WERI-Rb-1 (cell line): Measurements from ENCODE around the gene CEACAM6.

ENCODE experiments used
- DNase-seq: peaks from one replicate; pipeline ENCODE4 v3.0.0-alpha.2; 2020
- H3K27ac ChIP-seq: fragments of 250-450 bp; sonication (Bioruptor Pico); 2 replicates; pipeline ENCODE4 v1.5.1; 2020; ENCODE audit warnings: mild to moderate bottlenecking, moderate library complexity
- H3K27me3 ChIP-seq: fragments of 250-450 bp; sonication (Bioruptor Pico); 2 replicates; pipeline ENCODE4 v1.5.1; 2021; ENCODE audit warnings: mild to moderate bottlenecking, low read depth, moderate library complexity; ENCODE audit not compliant: insufficient read depth, severe bottlenecking
- H3K36me3 ChIP-seq: fragments of 250-450 bp; sonication (Bioruptor Pico); 2 replicates; pipeline ENCODE4 v1.5.1; 2020; ENCODE audit warnings: mild to moderate bottlenecking, moderate library complexity
- H3K4me3 ChIP-seq: 2 replicates; pipeline ENCODE4 v1.5.1; 2011; ENCODE audit warnings: low read depth, mild to moderate bottlenecking, control low read depth, low read length
- H3K9me3 ChIP-seq: fragments of 250-450 bp; sonication (Bioruptor Pico); 2 replicates; pipeline ENCODE4 v1.5.1; 2021; ENCODE audit warnings: mild to moderate bottlenecking, moderate library complexity; ENCODE audit not compliant: severe bottlenecking
- TF ChIP-seq, protein P1 (sequence below): IDR thresholded peaks from 2 replicates; pipeline ENCODE4 v1.5.1; 2011; ENCODE audit warnings: low read depth, mild to moderate bottlenecking, control low read depth, inconsistent platforms, low read length

Gene CEACAM6

DNA sequence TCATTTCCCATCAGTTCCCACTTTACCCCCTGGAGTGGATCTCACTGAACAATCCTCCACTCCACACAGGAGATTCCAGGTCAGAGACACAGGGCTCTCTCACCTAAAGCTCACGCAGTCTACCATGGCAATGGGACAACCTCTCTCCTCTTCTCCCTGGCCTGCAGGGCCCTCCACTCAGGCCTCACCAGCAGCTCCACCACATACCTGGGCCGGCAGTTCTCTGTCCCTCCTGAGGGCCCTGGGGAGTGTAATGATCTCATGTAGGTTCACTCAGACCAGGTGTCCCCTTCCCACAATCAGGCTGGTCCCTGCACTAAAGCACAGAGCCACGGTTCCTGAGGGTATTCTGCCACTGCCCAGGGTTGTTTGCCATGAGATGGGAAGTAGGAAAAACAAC is 56.7 kb downstream of the CEACAM6 start:
- H3K27ac ChIP-seq, result no peak overlapping the region
- no peak overlapping the region for H3K4me3 ChIP-seq
- no peaks in the 10 kb centered on the region for H3K36me3 ChIP-seq
- no peaks in the 10 kb centered on the region for H3K27me3 ChIP-seq
- TF ChIP-seq, protein P1, sequence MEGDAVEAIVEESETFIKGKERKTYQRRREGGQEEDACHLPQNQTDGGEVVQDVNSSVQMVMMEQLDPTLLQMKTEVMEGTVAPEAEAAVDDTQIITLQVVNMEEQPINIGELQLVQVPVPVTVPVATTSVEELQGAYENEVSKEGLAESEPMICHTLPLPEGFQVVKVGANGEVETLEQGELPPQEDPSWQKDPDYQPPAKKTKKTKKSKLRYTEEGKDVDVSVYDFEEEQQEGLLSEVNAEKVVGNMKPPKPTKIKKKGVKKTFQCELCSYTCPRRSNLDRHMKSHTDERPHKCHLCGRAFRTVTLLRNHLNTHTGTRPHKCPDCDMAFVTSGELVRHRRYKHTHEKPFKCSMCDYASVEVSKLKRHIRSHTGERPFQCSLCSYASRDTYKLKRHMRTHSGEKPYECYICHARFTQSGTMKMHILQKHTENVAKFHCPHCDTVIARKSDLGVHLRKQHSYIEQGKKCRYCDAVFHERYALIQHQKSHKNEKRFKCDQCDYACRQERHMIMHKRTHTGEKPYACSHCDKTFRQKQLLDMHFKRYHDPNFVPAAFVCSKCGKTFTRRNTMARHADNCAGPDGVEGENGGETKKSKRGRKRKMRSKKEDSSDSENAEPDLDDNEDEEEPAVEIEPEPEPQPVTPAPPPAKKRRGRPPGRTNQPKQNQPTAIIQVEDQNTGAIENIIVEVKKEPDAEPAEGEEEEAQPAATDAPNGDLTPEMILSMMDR, result no peak
- H3K9me3 ChIP-seq, result no peaks in the 10 kb centered on the region
- DNase-seq, result no peak

DNA sequence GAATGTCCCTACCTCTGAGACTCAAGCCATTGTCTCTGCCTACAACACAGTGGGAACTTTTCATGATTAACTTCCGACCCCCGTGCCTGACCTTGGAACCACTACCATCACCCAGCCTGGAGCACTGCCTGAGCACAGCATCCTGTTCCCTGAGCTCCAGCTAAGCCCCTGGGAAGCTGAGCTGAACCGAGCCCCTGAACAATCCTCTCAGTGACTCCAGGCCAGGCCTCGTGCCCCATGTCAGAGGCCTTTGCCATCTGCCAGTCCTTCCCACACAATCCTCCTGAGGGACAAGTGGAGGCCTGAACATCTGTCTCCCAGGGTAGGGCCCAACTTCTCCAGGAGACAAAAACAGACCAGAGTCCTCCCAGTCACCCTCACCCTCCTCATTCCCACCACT is 58.6 kb downstream of the CEACAM6 start:
- peak; percentile 66 for DNase-seq
- Histone ChIP-seq H3K9me3 (no peaks in the 10 kb centered on the region), H3K27me3 (no peaks in the 10 kb centered on the region), H3K36me3 (no peaks in the 10 kb centered on the region), H3K27ac (no peak overlapping the region), H3K4me3 (no peak overlapping the region)
- TF ChIP-seq, protein P1, result no peak

DNA sequence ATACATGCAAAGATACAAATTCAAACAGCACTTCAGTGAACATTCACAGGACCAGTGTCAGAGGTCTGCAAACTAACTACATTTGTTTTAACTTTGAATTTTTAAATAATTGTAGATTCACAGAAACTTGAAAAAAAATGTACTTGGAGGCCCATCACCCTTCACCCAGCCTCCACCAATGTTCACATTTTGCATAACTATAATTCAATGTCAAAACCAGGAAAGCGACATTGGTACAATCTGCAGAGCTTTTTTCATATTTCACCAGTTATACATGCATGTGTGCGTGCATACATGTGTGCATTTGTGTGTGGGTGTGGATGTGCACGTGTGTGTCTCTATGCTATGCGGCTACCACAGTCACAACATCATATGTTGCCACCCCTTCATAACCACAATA is 60.0 kb downstream of the CEACAM6 start:
- Histone ChIP-seq H3K27ac (no peak overlapping the region), H3K27me3 (no peaks in the 10 kb centered on the region), H3K4me3 (no peak overlapping the region), H3K9me3 (no peaks in the 10 kb centered on the region), H3K36me3 (no peaks in the 10 kb centered on the region)
- TF ChIP-seq, protein P1, result no peak
- no peak for DNase-seq

DNA sequence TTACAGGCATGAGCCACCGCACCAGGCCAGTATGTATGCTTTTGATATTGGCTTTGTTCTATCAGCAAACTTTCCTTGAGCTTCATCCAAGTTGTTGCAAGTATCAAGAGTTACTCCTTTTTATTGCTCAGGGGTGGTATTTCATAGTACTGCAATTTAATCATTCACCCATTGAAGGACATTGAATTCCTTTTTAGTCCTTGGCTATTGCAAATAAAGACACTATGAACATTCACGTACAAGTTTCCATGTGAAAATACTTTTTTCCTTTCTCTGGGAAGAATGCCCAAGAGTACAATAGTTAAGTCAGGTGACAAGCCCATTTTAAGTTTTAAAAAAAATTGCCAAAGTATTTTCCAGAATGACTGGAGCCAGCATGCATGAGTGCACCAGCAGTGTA is 61.4 kb downstream of the CEACAM6 start:
- Histone ChIP-seq H3K27me3 (no peaks in the 10 kb centered on the region), H3K36me3 (no peaks in the 10 kb centered on the region), H3K27ac (no peak overlapping the region), H3K9me3 (no peaks in the 10 kb centered on the region), H3K4me3 (no peak overlapping the region)
- no peak for DNase-seq
- TF ChIP-seq, protein P1, result no peak

DNA sequence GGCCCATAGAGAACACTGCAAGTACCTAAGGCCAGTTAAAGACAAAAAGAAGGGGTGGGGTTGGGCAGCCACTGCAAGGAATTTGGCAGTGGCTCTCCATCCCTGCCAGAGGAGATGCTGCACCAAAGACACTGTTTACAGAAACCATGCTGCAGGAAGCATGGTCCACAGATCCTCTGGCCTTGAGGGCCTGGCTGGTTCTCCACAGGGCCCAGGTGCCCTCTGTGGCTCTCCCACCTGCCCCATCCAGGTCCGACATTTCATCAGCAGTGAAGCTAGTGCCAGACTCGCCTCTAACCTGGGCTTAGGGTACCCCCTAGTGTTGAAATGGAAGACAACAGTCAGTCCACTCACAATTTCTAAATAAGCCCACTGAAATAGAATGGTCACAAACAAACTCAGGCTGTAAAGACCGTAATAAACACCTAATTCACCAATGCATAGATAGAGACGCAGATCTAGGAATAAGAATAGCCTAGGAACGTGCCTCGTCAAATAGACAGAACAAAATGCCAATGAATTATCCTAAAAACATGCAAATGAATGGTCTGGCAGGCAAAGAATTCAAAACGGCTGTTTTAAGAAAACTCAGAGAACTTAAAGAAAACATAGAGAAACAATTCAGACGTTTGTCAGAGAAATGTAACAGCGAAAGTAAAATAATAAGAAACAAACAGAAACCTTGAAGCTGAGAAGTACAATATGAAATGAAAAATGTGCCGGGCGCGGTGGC is 65.8 kb downstream of the CEACAM6 start:
- Histone ChIP-seq H3K36me3 (no peaks in the 10 kb centered on the region), H3K4me3 (no peak overlapping the region), H3K27me3 (no peaks in the 10 kb centered on the region), H3K9me3 (no peaks in the 10 kb centered on the region), H3K27ac (no peak overlapping the region)
- TF ChIP-seq, protein P1, result peak; percentile 68
- peak; percentile 69 for DNase-seq
